Measurements from ENCODE around the gene KIF5A. TPM values are rescaled to one million over a fixed set of nuclear protein-coding genes. Genes with fewer than 3 reads are reported as not detected.

KIF5A gene
- total and polyA plus RNA-seq, 2 of the 4 experiments (the other 2 are of a cell fraction) = 0.15 to 0.18 TPM

GRCh38 chr12:57592551-57593165 lies 42.8 kb downstream of the KIF5A start:
- BruUV-seq (replicated peaks) = no TSS peak
- Histone ChIP-seq H3K36me3 (ENCODE audit: control insufficient read depth, insufficient read depth, low read length) (peaks cover 5% of the 10 kb centered on the region), H3K4me3 (ENCODE audit: insufficient read depth, low read depth, low read length) (no peak overlapping the region), H3K4me2 (ENCODE audit: low read depth, low read length) (no peak overlapping the region), H2BK15ac (ENCODE audit: low read depth, low read length) (no peak overlapping the region), H3K27me3 (ENCODE audit: control insufficient read depth, insufficient read depth, low read length) (peaks cover 5% of the 10 kb centered on the region), H2AK5ac (ENCODE audit: low read depth, low read length) (no peak overlapping the region), H4K91ac (ENCODE audit: insufficient read depth, low read depth, low read length) (no peak overlapping the region), H2BK20ac (ENCODE audit: low read depth, low read length) (no peak overlapping the region), H3K79me1 (ENCODE audit: low read depth in 1 of 2, low read length in 2 of 2) (peaks cover 15 to 25% of the 10 kb centered on the region in 2 experiments; a peak in 3 of 4 replicates), H3K27ac (ENCODE audit: insufficient read depth, low read length) (no peak overlapping the region), H2AK9ac (replicated peaks; ENCODE audit: low read depth, low read length, poor library complexity) (no peak overlapping the region), H4K8ac (ENCODE audit: low read depth in 2 of 2, low read length in 2 of 2) (no peak overlapping the region), H3K9me1 (ENCODE audit: insufficient read depth, low read length) (peaks cover 11% of the 10 kb centered on the region), H2BK120ac (ENCODE audit: low read depth, low read length) (no peak overlapping the region), H3K18ac (ENCODE audit: low read depth, low read length) (no peak overlapping the region), H3K9ac (ENCODE audit: low read depth, low read length) (no peak overlapping the region), H3K4ac (ENCODE audit: low read depth, low read length) (no peak overlapping the region), H3K9me3 (ENCODE audit: control insufficient read depth, insufficient read depth, low read length) (no peaks in the 10 kb centered on the region), H3K56ac (ENCODE audit: extremely low read depth, insufficient read depth, low read length) (no peak overlapping the region), H2AFZ (replicated peaks; ENCODE audit: low read length, poor library complexity) (no peak overlapping the region), H3K23ac (ENCODE audit: low read depth, low read length) (no peak overlapping the region), H3K14ac (replicated peaks; ENCODE audit: low read depth, low read length) (no peak overlapping the region), H3K4me1 (ENCODE audit: control insufficient read depth, insufficient read depth, low read length) (peaks cover 5% of the 10 kb centered on the region; the same call in 1 of the 2 replicates), H2BK5ac (ENCODE audit: low read depth, low read length, poor library complexity, severe bottlenecking) (no peak overlapping the region), H4K5ac (ENCODE audit: low read depth, low read length) (no peak overlapping the region), H4K20me1 (ENCODE audit: insufficient read depth, low read length) (no peaks in the 10 kb centered on the region)
- dilution Hi-C loops (cut with HindIII; ENCODE audit: low sequenced_read_pairs, unreplicated experiment) (no loop called here), intact Hi-C loops (cut with micrococcal nuclease) (no loop called here), in situ Hi-C loops (cut with MboI; ENCODE audit: low sequenced_read_pairs) (no loop called here)
- ChIA-PET POLR2A (ENCODE audit: unreplicated experiment) (no interaction called here), CTCF (no interaction called here)
- DNase-seq = peak; percentile 30
- no peak for ATAC-seq (ENCODE audit: low read depth)
- WGBS, 2 experiments (ENCODE audit: extremely low coverage in 2 of 2, insufficient read length in 1 of 2) = no CpG with 5 or more reads among the region's 2 CpGs
- TF ChIP-seq MAFK (IDR thresholded peaks at IDR 0.05; ENCODE audit: low read depth, low read length) (no peak), RAD21 (IDR thresholded peaks at IDR 0.05; ENCODE audit: low read length) (no peak), POLR2A (IDR thresholded peaks at IDR 0.05; ENCODE audit: low read depth, low read length) (no peak), FOS (IDR thresholded peaks at IDR 0.05; ENCODE audit: low read depth, low read length) (no peak), BHLHE40 (IDR thresholded peaks at IDR 0.05; ENCODE audit: low read depth, low read length) (no peak), RFX5 (IDR thresholded peaks at IDR 0.05; ENCODE audit: low read depth, low read length) (no peak), CTCF (conservative IDR thresholded peaks at IDR 0.05; ENCODE audit: low read depth, low read length) (no peak), USF2 (IDR thresholded peaks at IDR 0.05; ENCODE audit: low read depth, low read length) (no peak), RCOR1 (IDR thresholded peaks at IDR 0.05; ENCODE audit: insufficient replicate concordance, low read length) (no peak), CHD1 (IDR thresholded peaks at IDR 0.05; ENCODE audit: low read depth, low read length) (no peak), MXI1 (IDR thresholded peaks at IDR 0.05; ENCODE audit: borderline replicate concordance, low read depth, low read length) (no peak), CEBPB (IDR thresholded peaks at IDR 0.05; ENCODE audit: low read depth, low read length) (no peak), ELK1 (IDR thresholded peaks at IDR 0.05; ENCODE audit: borderline replicate concordance, low read depth, low read length) (no peak), NFE2L2 (IDR thresholded peaks at IDR 0.05; ENCODE audit: low read depth, low read length) (no peak), MAZ (IDR thresholded peaks at IDR 0.05; ENCODE audit: borderline replicate concordance, low read depth, low read length) (no peak), SMC3 (IDR thresholded peaks at IDR 0.05; ENCODE audit: low read depth, low read length) (no peak)
